ENCODE results near the gene MERTK.
A peak's percentile ranks its signal among the peaks of the same experiment; 100 is the strongest.

Gene MERTK

DNA sequence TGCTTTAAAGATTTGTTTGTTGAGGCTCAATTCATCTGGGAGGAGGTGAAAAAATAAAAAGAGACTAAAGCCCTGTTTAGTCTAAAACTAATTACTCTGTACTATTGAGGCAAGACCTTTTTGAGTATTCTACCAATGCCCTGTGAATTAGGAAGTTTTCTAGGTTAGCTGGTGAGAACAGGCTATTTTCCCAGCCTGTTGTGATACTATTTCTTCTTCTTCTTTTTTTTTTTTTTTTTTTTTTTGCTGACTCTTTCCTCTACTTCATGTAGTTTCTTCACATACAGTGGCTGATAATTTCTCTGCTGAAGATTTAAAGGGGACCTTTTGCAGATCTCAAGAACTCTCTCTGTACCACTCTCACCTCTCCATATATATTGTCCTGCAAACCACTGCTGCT is 147.8 kb downstream of the MERTK start:
- no peak for DNase-seq (ENCODE audit: low read depth)
- H3K4me3 ChIP-seq (ENCODE audit: control insufficient read depth, low read depth, low read length) = no peak overlapping the region
- TF ChIP-seq CTCF (IDR thresholded peaks at IDR 0.05; ENCODE audit: control insufficient read depth, insufficient read depth, low read depth, low read length, missing control alignments) = no peak

GRCh38 chr2:112047537-112048235 is 149.3 kb downstream of the MERTK start:
- no peak overlapping the region for H3K4me3 ChIP-seq (ENCODE audit: control insufficient read depth, low read depth, low read length)

GRCh38 chr2:112048236-112048592 is 149.8 kb downstream of the MERTK start:
- no peak for DNase-seq (ENCODE audit: low read depth)
- H3K4me3 ChIP-seq (ENCODE audit: control insufficient read depth, low read depth, low read length) = no peak overlapping the region
- TF ChIP-seq CTCF (IDR thresholded peaks at IDR 0.05; ENCODE audit: control insufficient read depth, insufficient read depth, low read depth, low read length, missing control alignments) = no peak

More at GRCh38 chr2:112047537-112048235, 149.3 kb downstream of the MERTK start:
- TF ChIP-seq CTCF (IDR thresholded peaks at IDR 0.05; ENCODE audit: control insufficient read depth, insufficient read depth, low read depth, low read length, missing control alignments) = no peak
- DNase-seq (ENCODE audit: low read depth) = no peak

GRCh38 chr2:112048887-112049286 is 150.5 kb downstream of the MERTK start:
- peak; percentile 68 for TF ChIP-seq CTCF (IDR thresholded peaks at IDR 0.05; ENCODE audit: control insufficient read depth, insufficient read depth, low read depth, low read length, missing control alignments)
- no peak for DNase-seq (ENCODE audit: low read depth)
- H3K4me3 ChIP-seq (ENCODE audit: control insufficient read depth, low read depth, low read length) = no peak overlapping the region

DNA sequence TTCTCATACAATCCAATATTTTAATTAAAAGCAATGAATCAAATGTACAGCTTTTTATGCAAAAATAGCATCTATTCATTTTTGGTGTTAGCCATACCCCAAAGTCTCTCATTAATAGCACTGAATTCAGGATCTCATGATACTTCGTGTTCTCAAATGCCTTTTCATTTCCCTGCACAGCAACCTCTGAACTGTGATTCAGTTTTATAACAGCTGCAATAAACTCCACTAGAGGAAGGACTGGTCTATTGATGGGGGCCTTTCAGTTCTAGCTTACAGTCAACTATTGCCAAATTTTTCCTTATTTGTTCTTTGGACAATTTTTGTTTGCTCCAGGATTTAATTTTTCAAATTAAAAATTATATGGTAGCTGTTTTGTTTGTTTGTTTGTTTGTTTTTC is 151.9 kb downstream of the MERTK start:
- TF ChIP-seq CTCF (IDR thresholded peaks at IDR 0.05; ENCODE audit: control insufficient read depth, insufficient read depth, low read depth, low read length, missing control alignments) = no peak
- H3K4me3 ChIP-seq (ENCODE audit: control insufficient read depth, low read depth, low read length) = no peak overlapping the region
- DNase-seq (ENCODE audit: low read depth) = no peak

DNA sequence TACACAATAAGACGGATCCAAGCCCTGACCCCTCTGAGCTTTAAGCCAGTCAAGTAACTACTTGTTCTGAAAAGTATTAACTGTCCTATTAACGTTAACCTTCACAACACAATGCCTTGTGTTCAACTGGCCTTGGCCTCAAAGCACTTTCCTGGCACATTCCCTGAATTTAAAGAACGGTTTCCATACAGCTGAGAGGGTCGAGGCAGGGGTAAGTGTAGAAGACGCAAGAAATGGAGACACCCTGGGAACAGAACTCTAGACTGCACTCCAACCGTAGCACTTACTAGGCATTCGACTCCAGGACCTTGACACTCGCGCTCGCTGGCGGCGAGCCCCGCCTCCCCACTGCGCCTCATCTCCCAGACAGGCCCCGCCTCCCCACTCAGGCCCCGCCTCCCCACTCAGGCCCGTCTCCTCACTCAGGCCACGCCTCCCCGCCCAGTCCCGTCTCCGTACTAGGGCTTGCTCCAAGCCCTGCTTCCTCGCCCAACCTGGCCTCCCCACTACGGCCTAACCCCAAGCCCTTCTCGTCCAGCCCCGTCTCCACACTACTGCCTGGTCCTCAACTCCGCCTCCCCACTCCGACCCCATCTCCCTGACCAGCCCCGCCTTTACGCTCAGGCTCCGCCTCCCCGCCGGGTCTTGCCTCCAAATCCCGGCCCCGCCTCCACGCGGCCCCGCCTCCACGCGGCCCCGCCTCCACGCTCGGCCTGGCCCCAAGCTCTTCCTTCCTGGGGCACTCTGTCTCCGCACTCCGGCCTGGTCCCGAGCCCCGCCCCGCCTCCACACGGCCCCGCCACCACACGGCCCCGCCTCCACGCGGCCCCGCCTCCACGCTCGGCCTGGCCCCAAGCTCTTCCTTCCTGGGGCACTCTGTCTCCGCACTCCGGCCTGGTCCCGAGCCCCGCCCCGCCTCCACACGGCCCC is 155.8 kb downstream of the MERTK start:
- peak overlapping the region; percentile 89 for H3K4me3 ChIP-seq (ENCODE audit: control insufficient read depth, low read depth, low read length)
- no peak for TF ChIP-seq CTCF (IDR thresholded peaks at IDR 0.05; ENCODE audit: control insufficient read depth, insufficient read depth, low read depth, low read length, missing control alignments)
- DNase-seq (ENCODE audit: low read depth) = peak; percentile 72

All from AG09309 (cell line).